GM21529 (cell line): ENCODE measurements around the gene C1RL.

ENCODE experiments used
- ATAC-seq: cut with Tn5 transposase; IDR thresholded peaks from one replicate; pipeline ENCODE4 v1.9.1; 2021; ENCODE audit not compliant: unreplicated experiment

C1RL gene

DNA sequence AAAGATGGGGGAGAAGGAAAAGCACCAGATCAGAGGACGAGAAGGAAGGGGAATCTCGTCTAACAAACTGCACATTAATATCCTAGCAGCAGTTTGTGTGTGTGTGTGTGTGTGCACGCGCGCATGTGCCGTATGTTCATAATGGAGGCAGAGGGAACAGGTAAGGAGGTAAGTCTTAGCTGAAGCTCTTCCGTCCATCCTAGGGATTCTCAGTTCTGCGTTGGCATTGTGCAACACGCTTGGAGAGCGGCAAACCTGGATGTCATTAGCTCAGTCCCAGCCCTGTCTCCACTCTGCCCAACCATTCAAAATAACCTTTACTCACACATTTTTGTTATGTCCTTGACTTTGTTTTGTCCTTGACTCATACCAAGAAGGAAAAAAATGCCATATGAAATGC lies 15.1 kb downstream of the C1RL start:
- no peak for ATAC-seq

DNA sequence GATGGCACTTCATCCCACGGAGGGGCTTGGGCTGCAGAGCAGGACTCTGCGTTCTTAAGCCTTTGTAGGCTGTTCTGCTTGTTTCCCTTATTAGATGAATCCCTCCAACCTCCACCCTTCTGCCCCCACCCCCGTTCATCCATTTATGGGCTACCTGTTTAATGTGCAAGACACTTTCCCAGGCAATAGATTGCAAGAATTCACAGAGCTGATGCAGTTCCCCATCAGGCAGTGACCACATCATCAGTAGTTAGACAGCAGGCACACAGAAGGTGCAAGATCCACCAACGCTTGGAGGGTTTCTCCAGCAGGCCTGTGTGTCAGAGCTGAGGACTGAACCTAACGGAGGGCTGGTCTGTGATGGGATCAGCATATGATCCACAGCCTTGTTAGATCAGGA lies 15.5 kb downstream of the C1RL start:
- no peak for ATAC-seq

DNA sequence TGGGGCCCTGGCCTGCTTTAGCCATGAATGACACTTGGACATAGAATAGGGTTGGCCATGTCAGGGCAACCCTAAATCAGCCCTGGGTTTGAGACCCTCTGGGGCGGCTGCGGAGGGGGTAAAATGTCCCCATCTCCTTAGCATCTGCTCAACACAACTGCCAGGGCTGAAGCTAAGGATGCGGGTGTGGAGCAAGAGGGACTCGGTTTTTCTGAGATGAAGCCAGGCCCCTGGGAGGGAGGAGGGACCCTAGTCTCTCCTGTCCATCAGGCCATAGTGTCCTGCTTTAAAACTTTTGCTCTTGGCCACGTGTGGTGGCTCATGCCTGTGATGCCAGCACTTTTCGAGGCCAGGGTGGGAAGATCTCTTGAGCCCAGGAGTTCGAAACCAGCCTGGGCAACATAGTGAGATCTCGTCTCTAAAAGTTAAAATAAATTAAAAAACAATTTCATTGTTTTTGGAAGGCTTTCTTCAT lies 16.0 kb downstream of the C1RL start:
- no peak for ATAC-seq

DNA sequence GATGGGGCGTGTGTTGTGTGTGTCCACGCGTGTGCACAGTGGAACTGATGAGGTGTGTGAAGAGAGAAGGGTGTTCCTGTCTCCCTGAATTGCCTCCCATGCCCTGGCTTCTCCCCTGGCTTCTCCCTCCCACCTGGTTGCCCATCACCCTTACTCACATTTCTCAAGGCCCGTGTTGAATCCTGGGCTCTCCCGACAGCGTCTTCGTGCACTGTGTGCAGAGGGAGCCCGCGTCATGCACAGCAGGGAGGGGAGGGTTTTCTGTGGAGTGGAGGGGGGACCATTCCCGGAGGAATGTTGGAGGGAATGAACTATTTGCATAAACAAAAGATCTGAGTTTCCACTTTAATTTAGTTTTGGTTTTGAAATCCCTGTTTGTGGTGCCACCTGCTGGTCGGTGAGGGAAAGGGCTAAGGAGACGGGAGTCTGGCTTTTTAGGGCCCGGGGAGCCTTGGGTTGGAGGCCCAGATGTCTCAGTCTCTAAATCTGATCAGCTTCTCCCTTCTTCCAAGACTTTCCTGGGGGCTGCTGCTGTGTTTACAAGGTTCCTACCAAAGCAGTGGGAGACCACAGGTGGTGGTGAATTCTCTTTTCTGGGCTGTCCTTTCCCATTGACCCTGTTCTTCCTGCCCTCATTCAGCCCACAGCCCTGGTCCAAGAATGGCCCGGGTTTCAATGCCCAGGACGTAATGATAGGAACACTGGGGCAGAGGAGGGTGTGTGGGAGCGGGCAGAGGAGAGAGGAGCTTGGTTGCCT lies 16.6 kb downstream of the C1RL start, which contains the start of gene C1R:
Gene C1R, minus strand, starts transcription at position 217 of the 757 bp plus-strand sequence. Its CDS starts 57 bp downstream, at position 160.
- ATAC-seq = no peak

DNA sequence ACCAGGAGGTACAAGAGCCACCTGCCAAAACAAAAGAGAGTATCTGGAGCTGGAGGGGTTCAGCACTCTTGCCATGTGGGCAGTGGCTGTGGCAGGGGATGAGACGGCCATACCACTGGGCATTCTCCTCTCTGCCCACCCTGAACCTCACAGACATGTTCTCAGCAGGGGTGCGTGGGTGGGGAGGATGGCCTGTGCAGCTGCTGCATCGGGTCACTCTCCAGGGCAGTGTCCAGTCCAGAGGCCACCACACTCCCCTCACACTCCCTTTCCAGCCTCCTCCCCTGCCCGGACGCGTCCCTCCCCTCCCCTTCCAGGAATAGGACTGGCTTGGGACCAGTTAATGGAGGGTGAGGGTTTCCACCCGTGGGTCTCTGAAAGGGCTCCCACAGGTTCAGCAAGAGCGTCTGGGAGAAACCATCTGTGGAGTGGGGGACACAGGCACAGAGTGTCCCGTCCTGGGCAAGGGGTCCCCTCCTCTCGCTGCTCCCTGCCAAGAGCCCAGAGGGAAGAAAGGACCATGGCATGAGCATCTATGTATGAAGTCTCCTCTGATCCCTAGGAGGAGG lies 17.3 kb downstream of the C1RL start:
- no peak for ATAC-seq

DNA sequence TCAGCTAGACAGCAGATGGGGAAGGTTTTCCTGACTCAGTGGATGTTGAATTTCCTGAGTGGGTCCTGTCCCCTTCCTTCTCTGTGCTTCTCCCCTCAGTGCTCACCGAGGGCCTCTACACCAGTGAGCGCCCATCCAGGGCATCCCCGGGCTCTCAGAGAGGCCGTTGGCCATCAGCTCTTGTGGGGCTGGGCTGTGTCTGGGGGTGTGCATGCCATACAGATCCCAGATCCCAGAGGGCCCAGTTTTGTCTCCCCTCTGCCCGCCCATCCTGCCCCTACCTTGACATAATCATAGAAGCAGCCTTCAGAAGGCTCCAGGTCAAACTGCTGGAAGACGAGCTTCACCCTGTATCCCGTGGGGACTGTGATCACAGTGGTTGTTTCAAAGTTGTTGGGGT lies 17.8 kb downstream of the C1RL start:
- ATAC-seq = no peak

DNA sequence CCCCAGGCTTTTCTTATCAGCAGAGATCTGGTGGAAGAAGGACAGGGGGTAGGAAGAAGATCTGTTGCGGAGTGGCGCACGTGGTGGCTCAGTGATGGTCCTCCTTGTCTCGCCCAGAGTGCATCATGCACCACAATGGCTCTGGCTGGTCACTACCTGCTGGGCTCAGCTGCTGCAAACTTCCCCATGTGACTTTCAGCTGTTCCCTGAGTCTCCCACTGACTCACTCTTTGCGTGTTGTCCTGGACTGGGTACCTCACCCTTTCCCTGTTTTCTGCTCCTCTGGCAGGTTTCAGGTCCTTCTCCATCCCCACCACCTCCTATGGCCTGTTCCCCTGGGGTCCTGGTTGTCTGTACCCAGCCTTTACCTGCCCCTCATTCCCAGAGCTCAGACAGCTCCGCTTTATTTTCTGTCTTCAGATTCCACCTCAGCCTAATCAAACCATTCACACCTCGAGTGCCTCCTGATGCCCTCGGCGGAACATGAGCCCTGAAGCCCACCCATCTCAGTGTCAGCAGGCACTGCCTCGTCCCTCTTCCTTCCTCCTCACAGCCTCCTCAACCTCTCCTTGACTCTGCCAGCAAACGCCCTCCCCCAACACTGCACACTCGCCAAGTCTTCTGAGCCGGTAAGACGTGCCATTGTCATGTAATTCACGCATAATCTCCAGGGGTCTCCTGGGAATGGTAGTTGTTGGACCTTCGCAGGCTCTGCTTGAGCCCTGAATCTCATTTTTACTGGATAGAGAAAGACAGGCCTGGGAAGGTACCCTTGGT lies 18.6 kb downstream of the C1RL start:
- no peak for ATAC-seq

DNA sequence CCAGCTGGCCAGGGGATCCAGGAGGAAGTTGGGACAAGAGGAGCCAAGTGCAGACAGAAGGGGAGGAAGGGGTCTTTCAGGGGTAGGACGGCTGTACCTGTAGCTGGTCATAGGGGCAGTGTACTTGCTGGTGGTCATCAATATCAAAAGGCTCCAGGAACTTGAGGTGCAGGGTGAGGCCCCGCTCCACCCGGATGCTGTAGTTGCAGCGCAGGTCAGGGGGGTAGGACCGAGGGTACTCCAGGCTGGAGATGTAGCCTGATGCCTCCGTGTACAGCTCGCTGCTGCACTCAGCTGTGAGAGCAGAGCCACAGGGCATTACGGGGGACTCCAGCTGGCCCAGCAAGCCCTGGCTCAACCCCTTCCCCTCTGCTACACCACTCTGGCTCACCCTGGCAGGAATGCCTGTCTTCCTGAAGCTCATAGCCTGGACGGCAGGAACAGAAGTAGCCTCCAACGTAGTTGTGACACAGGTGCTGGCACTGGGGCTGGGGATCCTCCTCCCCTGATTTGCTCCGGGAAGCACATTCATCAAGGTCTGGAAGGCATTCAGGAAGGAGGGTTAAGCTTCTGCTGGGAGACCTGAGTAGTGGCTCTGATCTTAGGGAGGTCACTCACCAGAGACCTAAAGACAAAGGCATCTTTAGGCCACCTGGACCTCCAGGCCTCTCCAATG lies 19.7 kb downstream of the C1RL start:
- ATAC-seq = no peak

DNA sequence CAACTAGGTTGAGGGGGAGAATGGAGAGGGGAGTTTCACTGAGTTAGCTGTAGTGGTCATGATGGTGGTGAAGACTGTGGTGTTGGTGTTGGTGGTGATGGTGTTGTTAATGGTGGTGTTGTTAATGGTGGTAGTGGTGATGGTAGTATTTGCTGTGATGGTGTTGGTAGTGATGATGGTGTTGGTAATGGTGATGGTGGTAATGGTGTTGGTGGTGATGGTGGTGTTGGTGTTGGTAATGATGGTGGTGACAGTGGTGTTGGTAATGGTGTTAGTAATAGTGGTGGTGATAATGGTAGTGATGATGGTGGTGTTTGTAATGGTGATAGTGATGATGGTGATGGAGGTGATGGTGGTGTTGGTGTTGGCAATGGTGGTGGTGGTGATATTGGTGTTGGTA lies 25.9 kb downstream of the C1RL start:
- no peak for ATAC-seq

DNA sequence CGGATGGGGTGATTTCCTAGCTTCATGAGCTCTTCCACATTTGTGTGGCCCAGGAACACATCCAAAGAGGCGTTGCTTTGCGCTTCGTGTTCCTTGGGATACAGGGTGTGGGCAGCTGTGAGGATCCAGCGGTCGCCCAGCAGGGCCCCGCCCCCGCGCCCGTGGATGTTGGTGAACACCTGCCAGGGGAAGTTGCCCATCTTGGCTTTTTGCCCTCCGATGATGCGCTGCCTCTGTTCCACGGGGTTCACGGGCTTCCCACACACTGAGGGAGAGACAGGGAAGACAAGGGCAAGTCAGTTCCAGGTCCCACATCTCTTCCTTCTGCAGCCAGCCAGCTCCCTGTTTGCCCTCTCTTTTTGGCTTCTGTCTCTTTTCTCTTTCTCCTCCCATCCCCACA lies 28.0 kb downstream of the C1RL start:
- no peak for ATAC-seq

DNA sequence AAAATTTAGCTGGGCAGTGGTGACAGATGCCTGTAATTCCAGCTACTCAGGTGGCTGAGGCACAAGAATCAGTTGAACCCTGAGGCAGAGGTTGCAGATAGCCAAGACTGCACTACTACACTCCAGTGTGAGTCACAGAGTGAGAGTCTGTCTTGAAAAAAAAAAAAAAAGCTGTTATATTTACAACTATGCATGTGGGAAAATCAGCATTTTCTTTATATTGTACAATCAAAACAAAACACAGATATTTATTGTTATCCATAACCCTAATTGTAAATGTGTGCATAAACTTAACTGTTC lies 29.2 kb downstream of the C1RL start:
- ATAC-seq = no peak

DNA sequence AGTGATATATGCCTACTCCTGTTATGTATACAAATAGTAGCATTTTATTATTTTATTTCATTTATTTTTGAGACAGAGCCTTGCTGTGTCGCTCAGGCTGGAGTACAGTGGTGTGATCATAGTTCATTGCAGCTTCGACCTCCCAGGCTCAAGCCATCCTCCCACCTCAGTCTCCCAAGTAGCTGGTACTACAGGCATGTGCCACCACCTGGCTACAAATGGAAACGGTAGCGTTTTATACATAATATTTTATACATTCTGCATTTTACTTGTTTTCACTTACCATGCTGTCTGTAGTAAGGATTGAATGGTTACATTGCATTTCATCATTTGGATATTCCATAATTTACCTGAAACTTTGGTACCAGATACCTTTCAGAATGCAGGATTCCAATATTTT lies 30.9 kb downstream of the C1RL start:
- ATAC-seq = no peak

DNA sequence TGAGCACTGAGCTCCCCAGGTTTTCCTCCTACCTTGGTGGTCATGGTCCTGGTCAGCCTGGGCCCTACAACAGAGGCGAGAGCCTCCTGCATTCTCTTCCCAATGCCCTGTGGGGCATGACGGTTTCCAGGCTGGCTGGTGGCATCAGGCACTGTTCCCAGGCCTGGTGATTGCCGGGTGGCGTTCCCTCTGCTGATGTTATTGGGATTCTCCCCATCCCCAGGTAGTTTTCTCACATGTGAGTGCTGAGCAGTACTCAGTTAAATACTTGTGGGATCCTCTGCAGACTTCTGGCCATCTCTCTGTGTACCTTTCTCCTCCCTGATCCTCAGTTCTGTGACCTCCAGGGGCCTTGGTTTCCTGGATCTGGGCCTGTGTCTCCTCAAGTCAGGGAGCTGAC lies 32.5 kb downstream of the C1RL start:
- ATAC-seq = no peak

DNA sequence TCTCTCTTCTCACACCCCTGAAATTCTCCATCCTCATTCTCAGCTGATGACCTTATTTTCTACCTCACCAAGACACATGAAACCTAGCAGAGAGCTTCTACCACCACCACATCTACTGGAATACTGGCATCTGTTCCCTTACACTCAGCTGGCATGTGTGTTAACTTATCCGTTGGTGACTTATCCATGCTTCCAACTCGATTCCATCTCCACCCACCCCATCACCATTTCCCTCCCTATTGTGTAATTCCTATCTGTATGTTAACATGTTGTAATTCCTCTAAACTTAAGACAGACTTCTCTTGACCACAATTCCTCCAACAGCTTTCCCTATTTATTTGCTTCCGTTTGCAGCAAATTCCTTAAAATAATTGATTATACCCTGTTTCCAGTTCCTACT lies 33.1 kb downstream of the C1RL start:
- ATAC-seq = no peak

DNA sequence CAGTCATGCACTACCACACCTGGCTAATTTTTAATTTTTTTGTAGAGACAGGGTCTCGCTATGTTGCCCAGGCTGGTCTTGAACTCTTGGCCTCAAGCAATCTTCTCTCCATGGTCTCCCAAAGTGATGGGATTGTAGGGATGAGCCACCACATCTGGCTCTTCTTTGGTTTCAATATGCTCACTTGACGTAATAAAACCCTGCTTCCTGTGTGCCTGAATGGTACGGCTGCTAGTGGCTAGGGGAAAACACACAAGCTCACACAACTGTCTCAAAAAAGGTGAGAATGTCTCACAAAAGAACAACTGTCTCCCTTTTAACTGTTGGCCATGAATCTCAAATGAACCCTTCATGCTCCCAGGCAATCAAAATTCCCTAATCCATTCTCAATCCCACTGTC lies 33.5 kb downstream of the C1RL start:
- no peak for ATAC-seq

DNA sequence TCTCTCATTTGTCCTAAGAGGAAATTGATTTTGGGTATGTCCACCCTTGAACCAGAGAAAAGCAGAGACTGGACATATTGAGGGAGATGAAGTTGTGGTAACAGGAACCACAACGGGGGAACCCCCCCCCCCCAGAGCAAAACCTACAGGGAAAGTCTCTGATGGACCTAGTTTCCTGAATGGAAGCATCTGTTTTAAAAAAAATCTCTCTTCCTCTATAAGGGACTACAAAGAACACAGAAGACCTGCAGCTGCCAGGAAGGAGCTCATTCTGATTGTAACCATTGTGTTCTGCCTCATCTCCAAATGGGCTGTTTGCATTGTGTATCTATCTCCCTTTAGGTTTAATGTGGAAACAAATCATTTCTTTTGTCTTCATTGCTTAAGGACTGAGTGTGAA lies 35.1 kb downstream of the C1RL start:
- no peak for ATAC-seq

DNA sequence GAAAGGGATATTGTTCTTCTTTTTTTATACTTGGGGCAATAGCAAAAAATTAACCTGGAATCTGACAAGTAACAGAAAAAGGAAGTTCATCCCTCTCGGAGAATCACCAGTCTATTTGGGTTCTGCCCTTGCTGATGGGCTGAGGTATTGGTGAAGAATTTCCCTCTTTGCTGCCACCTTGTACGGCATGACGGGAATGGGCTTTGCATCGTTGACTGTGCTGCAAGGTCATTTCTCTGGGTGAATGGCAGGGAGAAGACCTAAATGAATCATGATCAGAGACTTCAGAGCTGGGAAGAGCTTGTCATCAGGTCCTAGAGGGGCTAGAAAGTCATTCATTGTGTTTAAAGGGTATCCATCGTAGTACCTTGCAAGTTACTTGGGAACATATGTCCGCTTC lies 36.5 kb downstream of the C1RL start:
- ATAC-seq = no peak

DNA sequence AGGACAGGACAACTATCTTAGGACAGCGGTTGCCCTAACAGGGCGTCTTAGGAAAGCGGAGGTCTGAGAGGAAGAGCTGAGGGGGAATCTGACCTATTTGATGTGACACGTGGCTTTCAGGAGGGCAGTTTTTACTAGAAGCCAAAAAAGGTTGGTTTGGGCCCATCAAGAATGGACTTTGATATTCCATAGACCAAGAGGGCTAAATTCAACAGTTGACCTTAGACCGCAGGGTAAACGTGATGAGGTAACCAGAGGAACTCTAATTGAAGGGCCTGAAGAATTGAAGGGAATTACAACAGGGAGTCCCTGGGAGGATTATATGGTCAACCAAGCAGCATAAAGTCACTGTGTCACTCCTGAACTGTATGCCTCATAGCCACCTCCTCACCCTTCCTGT lies 37.0 kb downstream of the C1RL start:
- no peak for ATAC-seq

DNA sequence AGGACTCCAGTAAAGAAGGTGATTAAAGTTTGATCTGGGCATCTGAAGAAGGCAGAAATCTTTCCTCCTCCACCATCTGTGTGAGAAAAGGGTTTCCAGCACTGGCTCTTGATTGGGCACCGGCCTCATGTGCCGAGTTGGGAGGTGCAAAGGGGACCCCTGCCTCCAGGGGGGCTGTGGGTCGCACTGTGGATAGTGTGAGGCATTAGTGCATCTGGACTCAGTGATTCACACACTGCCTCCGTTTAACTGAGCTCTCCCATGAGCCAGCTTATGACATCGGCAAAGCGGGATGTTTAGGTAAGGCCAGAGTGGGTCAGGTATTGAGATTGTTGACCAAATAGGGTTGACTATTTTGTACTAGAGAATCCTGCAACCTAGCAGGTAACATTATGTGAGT lies 39.6 kb downstream of the C1RL start:
- no peak for ATAC-seq

DNA sequence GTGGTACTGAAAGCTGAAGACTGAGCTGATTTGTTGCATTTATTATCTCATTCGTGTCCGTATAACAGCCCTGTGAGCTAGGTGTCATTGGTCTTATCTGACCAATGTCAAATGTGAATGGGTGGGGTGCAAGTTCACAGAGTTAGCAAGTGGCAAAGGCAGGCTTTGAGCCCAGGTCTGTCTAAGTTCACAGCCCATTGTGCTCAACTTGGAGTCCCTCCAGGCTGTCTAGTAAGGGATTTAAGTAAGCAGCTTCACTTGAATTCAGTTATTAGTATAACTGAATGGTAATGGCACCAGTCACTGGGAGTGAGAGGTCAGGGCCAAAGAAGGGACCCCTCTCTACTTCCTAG lies 40.0 kb downstream of the C1RL start:
- ATAC-seq = no peak

DNA sequence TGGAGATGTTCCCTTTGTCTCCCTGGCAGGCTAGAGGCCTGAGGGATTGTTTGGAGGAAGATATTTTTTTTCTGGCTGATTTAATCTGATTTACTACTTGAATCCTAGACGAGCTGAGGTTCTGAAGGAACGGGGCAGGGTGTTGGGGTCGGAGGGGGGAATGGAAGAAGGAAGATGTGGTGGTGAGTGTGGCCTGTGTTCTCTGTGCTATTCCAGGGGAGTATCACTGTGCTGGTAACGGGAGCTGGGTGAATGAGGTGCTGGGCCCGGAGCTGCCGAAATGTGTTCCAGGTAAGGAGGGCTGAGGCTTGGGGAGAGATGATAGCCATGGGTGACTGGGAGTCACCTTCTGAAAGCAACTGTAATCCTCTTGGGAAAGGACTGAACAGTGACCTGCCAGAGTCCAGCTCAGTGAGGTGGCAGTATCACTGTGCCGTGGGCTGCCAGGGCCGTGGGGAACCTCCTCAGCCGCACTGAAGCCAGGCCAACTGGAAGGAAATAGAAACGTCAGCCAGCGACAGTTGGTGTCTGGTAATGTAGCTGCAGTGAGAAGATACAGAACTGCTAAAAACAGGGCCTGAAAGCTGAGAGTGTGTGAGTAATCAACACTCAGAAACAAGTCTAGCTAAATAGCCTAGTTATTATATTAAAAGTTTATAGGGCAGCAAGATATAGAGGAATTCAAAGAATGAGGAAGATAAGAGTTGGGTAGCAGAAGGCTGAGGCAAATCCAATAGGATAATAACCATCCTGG lies 40.6 kb downstream of the C1RL start:
- no peak for ATAC-seq
